Activated CD8-positive, alpha-beta memory T cell treated with anti-CD3 and anti-CD28 coated beads for 36 hours (primary cell): ENCODE results near the gene OR14A2. TPM values are rescaled to one million over a fixed set of nuclear protein-coding genes. Genes with fewer than 3 reads are reported as not detected.
"Not testable (repeated sequence)": the region's sequence is repeated elsewhere in the genome, so short reads cannot be mapped to it uniquely, and the experiment has no call there.

Source experiments
- CTCF ChIA-PET: fragments of 350-600 bp; sonication (Branson Sonifier 250); formaldehyde crosslinking; loops from one replicate; lab custom pipeline; 2021; ENCODE audit warnings: antibody characterized with exemption; lab: Charles Lee
- POLR2A ChIA-PET: fragments of 350-600 bp; sonication (Branson Sonifier 250); formaldehyde crosslinking; loops from one replicate; lab custom pipeline; 2021; ENCODE audit warnings: antibody characterized with exemption; lab: Charles Lee
- total RNA-seq, 2 experiments: library from RNA; stranded (reverse); gene quantifications; one replicate each; pipeline ENCODE4 v1.2.3, GENCODE V29; 2021

The OR14A2 gene
- total RNA-seq = not detected

GRCh38 chr1:247748041-247748440, at the start of gene OR14A2:
Gene OR14A2 (minus strand): TSS chr1:247748141.
- ChIA-PET POLR2A (no interaction called here), CTCF (no interaction called here)

GRCh38 chr1:247797518-247797917, 49.6 kb upstream of the OR14A2 start:
- CTCF ChIA-PET = no interaction called here
- POLR2A ChIA-PET = no interaction called here

- POLR2A ChIA-PET = no interaction called here
- CTCF ChIA-PET = no interaction called here
Observed at GRCh38 chr1:247769603-247770002, 21.7 kb upstream of the OR14A2 start.

- CTCF ChIA-PET = no interaction called here
- POLR2A ChIA-PET = no interaction called here
Observed at GRCh38 chr1:247760456-247760855, 12.5 kb upstream of the OR14A2 start, which contains the start of gene OR1C1. Gene OR1C1 (minus strand): TSS chr1:247760556. CDS start chr1:247758406, 2,150 bp downstream.

DNA sequence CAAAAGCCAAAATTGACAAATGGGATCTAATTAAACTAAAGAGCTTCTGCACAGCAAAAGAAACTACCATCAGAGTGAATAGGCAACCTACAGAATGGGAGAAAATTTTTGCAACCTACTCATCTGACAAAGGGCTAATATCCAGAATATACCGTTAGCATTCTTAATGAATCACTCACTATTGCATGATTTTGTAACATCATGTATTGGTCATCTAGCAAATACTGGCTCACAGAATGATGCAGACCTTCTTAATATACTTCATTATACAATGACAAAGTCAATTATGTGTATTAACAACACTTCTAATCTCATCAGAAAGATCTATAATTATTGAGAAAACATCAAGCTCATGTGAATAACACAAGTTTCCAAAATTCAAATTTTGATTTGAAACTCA, 6.4 kb upstream of the OR14A2 start:
- POLR2A ChIA-PET, CTCF ChIA-PET: not testable (repeated sequence)

DNA sequence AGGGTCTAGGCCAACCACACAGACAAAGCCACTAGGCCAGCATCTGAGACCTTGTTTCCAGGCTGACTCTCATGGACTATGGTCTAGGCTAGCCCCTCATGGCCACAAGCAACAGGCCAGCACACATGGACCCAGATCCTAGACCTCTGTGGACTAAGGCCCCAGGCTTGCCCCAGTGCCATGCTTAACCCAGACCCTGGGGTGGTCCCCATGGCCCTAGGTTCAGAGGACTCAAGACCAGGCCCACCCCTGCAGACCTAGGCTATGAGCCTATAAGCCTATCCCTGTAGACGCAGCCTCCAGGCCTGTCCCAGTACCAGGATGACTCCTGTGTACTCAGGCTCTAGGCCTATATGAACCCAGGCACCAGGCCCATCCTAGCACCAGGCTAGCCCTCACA, 1.9 kb upstream of the OR14A2 start:
- ChIA-PET CTCF (no interaction called here), POLR2A (no interaction called here)

DNA sequence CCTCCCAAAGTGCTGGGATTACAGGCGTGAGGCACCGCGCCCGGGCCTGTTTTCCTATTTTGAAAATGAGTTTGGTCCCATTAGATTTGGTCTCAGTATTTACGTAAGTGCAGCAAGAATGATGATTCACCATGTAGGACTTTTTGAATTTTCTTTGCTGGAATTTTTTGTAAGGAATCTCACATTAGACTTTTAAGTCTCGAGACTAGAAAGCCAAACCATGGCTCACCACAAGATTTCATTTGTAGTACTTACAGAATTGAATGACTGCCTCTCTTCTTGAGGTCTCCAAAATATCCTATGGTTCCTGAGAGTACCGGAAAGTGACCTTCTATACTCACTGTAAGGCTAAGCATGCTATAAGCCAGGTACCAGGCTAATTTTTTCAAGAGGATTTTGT, 325 bp downstream of the OR14A2 start:
- CTCF ChIA-PET = no interaction called here
- POLR2A ChIA-PET = no interaction called here

- CTCF ChIA-PET = no interaction called here
- POLR2A ChIA-PET = no interaction called here
Observed at GRCh38 chr1:247746391-247746935, 1.5 kb downstream of the OR14A2 start.

DNA sequence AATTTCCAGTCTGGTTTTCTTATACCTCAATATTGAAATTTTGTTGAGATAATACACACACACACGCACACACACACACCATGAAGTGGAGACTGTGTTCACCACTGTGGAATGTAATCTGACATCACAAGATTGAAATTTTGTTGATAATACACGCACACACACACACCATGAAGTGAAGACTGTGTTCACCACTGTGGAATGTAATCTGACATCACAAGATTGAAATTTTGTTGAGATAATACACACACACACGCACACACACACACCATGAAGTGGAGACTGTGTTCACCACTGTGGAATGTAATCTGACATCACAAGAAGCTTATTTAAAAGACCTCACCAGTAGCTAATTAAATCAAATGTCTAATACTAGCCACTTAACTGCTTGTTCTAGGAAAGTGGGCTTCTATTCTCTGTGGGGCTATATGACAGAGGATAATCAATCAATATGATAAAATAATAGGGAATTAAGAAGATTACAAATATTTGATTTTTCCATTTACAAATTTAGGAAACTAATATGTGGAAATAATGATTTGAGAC, 5.7 kb downstream of the OR14A2 start:
- POLR2A ChIA-PET, CTCF ChIA-PET: not testable (repeated sequence)

DNA sequence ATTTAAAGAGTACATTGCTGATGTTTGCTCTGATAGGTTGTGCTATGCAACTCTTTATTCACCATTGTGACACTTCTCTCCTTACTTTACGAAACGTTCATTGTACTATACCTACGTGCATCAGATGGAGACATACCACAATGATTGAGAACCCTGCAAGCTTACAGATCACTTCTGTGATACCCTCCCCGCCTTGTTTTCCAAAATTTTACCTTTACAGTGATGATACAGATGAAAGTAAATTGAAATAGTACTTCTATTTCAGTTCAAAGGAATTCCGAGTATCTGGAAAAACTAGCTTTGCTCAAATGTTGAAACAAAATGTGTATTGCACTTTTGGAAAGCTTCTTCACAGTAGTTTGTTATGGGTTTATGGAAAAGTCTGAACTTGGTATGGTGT, 6.2 kb downstream of the OR14A2 start:
- CTCF ChIA-PET = no interaction called here

GRCh38 chr1:247740721-247741120, 7.2 kb downstream of the OR14A2 start:
- POLR2A ChIA-PET = no interaction called here
- CTCF ChIA-PET = no interaction called here

More for the DNA sequence above, 6.2 kb downstream of the OR14A2 start:
- POLR2A ChIA-PET = no interaction called here

DNA sequence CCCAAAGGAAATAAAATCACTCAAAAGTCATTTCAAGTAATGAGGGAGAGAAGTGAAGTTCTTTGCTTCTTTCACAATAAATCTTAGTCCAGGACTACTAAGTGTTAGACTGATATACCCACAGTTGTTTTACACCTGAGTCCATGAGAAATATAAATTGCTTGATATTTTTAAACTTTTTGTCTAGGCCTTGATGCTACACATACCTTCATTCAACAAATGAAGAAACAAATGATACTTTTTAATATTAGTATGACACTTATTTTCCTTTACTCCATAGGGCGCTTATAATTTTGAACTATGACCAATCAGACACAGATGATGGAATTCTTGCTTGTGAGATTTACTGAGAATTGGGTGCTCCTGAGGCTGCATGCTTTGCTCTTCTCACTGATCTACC, 9.6 kb downstream of the OR14A2 start, which contains the start of gene OR14K1:
OR14K1 (plus strand) TSS at position 301 of the 400 bp plus-strand sequence; CDS start at position 301, 0 bp downstream.
- ChIA-PET CTCF (no interaction called here), POLR2A (no interaction called here)

- CTCF ChIA-PET = no interaction called here
- POLR2A ChIA-PET = no interaction called here
Observed at GRCh38 chr1:247721222-247721621, 26.7 kb downstream of the OR14A2 start.

GRCh38 chr1:247716546-247716945, 31.4 kb downstream of the OR14A2 start, which contains the start of gene OR6F1:
Gene OR6F1 (minus strand): TSS chr1:247716646. CDS start chr1:247712755, 3,891 bp downstream.
- ChIA-PET CTCF (no interaction called here), POLR2A (no interaction called here)

DNA sequence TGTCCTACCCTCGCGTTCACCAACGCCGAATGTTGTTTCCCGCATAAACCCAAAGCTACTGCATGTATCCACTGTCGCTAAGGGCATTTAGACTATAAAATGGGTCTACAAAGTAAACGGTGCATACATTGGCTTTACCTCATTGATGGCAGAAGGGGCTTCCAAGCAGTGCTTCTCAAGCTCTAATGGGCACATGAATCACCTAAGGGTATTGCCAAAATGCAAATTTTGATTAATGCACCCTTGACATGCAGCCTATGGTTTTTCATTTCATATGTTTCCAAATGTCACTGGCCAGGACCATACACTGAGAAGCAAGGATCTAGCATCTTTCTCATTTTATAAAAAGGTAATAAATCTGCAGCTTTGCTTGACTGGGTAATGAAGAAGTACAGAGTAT, 34.2 kb downstream of the OR14A2 start:
- CTCF ChIA-PET = no interaction called here
- POLR2A ChIA-PET = no interaction called here

GRCh38 chr1:247710681-247711080, 37.3 kb downstream of the OR14A2 start:
- CTCF ChIA-PET, POLR2A ChIA-PET: not testable (repeated sequence)

DNA sequence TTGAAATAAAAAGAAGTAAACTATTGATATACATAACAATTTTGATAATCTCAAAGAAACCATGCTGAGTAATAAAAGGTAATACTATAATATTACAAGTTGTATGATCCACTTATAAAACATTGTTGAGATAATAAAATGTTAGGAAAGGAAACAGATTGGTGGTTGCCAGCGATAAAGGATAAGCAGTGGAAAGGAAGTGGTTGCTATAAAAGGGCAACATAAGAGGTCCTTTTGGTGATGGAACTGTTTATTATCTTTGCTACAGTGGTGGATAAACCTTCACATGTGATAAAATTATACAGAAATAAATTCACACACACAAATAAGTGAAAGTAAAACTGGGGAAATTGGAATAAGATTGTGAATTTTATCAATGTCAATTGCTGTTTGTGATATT, 46.6 kb downstream of the OR14A2 start:
- ChIA-PET POLR2A (no interaction called here), CTCF (no interaction called here)

- ChIA-PET CTCF (no interaction called here), POLR2A (no interaction called here)
Observed at GRCh38 chr1:247681288-247681897, 66.5 kb downstream of the OR14A2 start.

DNA sequence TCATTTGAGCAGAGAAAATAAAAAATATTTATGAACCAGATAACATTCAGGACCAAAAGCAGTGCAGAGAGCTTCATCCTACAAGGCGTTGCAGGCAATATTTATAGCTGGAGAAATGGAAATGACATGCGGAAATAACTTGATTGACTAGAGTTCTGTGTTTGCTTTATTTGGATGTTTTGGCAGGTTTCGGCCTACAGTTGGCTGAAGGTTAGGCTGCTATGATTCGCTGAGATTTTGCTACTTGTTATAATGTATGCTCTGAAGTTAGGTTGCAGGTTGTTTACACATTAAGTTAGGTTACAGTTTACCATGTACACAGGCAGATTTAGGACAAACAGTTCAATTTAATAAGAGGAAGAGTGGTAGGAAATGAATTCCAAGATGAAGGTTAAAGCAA, 67.8 kb downstream of the OR14A2 start:
- CTCF ChIA-PET = no interaction called here

GRCh38 chr1:247679639-247680038, 68.3 kb downstream of the OR14A2 start, which contains the start of gene OR13G1:
Gene OR13G1 (minus strand): TSS chr1:247679739. CDS start chr1:247673041, 6,698 bp downstream.
- ChIA-PET POLR2A (no interaction called here), CTCF (no interaction called here)

More for the DNA sequence above, 67.8 kb downstream of the OR14A2 start:
- POLR2A ChIA-PET = no interaction called here
